ENCODE data around the gene KMT5B.

DNA sequence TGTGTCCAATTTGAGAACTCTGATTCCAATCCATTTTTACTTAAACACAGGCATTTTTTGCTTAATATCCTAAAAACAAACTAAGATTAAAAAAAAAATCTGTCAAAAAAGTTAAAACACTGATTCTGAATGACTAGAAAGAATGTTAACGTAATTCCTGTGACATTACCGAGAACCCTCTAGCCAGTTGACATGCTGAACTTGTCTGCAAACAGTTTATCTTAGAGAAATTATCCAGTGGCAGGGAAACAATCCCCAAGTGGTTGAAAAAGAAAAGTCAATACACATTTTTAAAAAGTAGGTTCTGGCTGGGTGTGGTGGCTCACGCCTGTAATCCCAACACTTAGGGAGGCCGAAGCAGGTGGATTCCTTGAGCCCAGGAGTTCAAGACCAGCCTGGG, 11.6 kb downstream of the KMT5B start:
- TF ChIP-seq CTCF (IDR thresholded peaks at IDR 0.05) (no peak), ZFX (IDR thresholded peaks at IDR 0.05; ENCODE audit: borderline replicate concordance) (no peak)

All from 22Rv1 (cell line).